ENCODE results near the gene TSN.
"Not testable (repeated sequence)": the region's sequence is repeated elsewhere in the genome, so short reads cannot be mapped to it uniquely, and the experiment has no call there.

The TSN gene

DNA sequence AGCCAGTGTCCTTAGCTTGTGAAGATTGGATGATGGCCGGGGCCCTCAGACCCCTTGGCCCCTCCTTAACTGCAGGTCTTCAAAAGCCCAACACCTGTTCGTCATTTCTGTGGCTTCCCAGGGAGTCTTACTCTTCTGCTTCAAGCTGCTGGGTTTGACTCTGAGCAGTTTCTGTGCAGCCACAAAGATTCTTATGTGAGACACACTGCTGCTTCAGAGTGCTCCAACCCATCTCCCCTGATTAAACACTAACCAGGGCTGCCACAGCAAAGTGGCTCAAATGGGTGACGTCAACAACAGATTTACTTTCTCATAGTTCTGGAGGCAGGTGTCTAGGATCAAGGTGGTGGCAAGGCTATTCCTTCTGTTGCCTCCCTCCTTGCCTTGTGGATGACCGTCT, 40.8 kb downstream of the TSN start:
- no peak for DNase-seq (ENCODE audit: extremely low read depth in 1 of 2, low read depth in 1 of 2)

DNA sequence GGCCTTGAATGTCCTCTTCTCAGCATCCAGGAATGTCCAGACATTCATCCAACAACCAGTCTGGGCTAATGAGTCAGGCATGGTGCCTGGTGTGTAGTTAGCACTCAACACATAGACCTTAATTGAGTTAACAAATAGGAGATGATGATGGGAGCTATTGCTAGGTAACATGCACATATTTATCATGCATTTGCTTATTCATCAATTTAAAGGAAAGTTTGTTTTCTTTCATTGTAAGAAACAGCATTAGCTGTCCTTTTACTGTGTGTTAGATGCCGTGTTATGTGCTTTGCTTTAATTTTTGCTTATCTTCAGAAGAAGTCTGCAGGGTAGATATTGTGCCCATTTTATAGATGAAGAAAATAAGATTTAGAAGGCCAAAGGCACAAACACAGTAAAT, 43.2 kb downstream of the TSN start:
- DNase-seq (ENCODE audit: extremely low read depth in 1 of 2, low read depth in 1 of 2): no peak

DNA sequence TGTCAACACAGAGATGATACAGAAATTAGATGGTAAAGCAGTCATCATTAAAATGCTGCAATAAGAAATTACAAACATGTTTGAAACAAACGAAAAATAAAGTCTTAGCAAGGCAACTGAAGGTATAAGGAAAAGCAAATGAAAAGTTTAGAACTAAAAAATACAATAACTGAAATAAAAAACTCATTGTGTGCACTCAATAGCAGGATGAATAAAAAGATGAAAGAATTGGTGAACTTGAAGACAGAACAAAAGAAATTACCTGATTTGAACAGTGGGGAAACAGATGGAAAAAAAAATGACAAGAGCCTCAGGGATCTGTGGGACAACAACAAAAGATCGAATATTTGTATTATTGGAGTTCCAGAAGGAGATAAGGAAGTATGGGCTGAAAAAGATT, 46.5 kb downstream of the TSN start:
- no peak for DNase-seq (ENCODE audit: extremely low read depth in 1 of 2, low read depth in 1 of 2)

DNA sequence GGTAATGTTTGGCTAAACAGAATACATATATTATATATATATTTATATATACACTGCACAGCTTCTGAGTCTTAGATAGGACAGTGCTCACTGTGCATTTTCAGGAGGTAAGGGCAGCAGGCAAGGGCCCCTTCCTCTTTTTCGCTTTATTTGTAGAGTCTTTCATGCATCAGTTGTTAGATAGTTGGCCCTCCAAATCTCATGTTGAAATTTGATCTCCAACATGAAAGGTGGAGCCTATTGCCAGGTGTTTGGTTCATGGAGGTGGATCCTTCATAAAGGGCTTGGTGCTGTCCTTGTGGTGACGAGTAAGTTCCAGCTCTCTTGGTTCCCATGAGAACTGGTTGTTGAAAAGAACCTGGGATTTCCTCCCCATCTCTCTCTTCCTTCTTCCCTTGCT, 48.1 kb downstream of the TSN start:
- DNase-seq (ENCODE audit: extremely low read depth in 1 of 2, low read depth in 1 of 2): no peak

DNA sequence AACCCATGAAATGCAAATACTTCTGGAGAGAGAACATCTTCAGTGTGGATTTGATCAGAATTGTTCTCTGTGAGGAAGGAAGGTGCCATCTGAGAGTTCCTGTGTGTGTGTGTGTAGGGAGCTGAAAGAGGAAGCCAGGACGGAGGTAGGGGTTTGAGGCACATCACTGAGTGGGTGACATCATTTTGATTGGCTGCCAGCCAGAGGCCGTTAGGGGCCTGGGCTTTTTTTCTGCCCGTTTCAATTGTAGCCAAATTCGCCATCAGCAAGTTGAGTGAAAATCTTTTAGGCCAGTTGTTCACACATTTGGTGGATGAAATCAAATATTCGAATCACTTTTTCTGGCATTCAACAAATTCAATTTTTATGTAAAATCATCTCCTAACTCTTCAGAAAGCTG, 48.9 kb downstream of the TSN start:
- DNase-seq (ENCODE audit: extremely low read depth in 1 of 2, low read depth in 1 of 2): no peak

DNA sequence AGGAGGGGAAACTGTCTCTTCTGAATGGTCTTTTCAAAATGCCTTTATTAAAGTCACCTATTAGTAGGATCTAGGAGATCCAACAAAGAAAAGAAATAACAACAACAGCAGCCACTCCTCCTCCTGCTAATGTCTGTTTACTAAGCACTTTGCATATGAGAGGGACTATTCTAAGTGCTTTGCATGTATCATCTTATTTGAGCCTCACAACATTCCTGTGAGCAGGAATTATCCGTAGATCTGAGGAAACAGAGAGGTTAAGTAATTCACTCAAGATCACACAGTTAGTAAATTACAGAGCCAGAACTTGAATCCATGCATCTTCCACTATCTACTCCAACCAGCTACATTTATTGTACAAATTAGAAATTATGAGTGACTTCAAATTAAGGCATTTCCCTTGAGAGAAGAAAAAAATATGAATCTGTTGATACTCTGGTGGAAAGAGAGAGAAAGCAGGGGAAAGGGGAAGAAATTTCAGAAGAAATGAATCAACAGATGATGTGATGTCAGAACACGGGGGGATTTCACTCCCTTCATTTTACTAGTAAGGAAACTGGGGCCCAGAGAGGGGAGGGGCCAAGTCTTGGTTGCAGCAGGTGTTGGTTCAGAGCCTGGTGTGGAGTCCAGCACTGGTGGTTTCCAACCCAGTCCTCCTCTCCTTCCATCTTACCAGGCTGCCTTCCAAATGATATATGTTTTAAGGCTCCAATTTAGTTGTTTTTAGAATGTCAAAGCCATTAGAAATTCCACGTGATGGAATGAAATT, 49.7 kb downstream of the TSN start:
- no peak for DNase-seq (ENCODE audit: extremely low read depth in 1 of 2, low read depth in 1 of 2)

DNA sequence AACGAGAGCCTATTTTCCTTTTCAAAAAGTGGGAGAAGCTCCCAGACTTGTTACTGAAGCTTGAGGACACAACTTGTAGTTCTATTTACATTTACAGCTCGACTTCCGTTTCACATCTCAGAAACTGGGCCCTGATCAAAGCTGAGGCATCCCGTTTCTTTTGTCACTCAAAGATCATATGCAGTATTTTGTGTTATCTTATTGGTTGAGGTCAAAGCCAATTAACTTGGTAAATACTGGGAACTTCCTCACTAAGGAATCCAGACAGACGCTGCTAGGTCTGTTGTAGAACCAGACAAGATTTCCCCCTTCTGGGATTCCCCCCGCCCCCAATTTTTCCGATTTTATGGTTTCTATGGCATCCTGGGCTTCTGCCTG, 50.3 kb downstream of the TSN start:
- DNase-seq (ENCODE audit: extremely low read depth in 1 of 2, low read depth in 1 of 2): no peak

DNA sequence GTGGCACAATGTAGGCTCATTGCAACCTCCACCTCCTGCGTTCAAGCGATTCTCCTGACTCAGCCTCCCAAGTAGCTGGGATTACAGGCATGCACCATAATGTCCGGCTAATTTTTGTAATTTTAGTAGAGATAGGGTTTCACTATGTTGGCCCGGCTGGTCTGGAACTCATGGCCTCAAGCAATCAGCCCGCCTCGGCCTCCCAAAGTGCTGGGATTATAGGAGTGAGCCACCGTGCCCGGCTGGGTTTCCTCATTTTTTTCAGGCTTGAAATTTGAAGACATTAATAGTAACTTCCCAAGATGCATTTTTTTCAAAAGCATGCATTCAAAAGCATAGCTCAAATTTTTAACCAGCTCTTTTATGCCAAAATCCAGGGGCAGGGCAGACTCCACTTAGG, 52.3 kb downstream of the TSN start:
- DNase-seq (ENCODE audit: extremely low read depth in 1 of 2, low read depth in 1 of 2): not testable (repeated sequence)

DNA sequence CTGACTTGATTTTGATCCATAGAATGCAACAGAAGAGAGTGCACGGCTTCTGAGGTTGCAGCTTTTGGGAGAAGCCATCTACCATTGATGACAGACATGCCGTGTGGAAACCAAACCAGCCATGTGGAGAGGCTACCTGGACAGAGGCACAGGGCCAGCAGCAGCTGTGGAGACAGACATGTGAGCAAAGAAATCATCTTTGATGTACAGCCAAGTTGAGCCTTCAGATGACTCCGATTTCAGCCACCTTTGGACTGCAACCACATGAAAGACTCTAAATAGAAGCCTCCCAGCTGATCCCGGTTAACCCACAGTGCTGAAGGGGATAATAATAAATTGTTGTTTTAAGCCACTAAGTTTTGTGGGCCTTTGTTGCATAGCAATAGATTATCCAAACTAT, 54.2 kb downstream of the TSN start:
- DNase-seq (ENCODE audit: extremely low read depth in 1 of 2, low read depth in 1 of 2): no peak

DNA sequence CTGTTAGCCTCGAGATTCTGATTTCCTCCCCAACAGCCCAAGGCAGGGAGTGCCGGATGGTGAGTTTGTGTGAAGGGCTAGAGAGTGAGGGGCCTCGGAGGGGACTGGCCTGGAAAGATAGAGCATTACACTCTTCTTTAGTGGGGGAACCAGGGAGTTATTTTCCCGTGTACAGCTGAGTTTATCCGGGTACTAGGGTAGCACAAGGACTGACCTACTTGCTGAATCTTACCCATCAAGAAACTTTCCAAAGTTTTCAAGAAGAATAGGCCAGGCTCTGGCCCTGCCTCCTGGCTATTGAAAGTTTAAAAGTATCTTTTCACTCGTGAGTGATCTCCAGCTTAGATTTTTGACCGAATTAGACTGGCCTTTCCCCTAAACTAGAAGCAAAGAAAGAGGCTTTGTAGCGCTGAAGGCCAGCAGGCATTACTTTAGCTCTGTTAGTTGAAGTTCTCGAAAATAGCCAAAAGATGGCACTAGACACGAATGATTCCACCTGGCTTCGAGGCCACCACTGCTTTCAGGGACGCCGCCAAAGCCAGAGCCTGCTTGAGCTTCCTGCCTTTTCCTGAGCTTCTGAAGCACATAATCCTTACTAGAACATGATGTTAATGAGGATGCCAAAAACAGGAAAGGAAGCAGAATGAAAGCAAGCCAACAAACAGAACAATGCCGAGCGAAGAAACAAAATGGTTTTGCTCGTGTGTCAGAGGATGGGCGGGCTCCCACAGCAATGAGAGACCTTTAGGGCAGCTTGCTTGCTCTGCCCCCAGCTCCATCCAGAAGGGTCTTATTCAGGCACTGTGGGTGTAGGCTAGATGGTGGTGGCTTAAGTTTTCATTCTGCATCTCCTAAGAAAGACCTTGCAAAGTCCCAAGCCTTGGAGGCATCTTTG, 55.8 kb downstream of the TSN start:
- DNase-seq (ENCODE audit: extremely low read depth in 1 of 2, low read depth in 1 of 2): no peak

DNA sequence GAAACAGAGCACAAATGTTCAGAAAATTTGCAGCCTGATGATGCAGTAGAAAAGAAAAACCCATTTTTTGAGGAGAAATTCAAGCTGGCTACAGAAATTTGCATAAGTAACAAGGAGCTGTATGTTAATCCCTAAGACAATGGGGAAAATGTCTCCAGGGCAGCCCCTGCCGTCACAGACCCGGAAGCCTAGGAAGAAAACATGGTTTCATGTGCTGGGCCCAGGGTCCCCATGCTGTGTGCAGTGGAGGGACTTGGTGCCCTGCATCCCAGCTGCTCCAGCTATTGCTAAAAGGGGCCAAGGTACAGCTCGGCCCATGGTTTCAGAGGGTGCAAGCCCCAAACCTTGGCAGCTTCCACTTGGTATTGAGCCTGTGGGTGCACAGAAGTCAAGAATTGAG, 57.6 kb downstream of the TSN start:
- not testable (repeated sequence) for DNase-seq (ENCODE audit: extremely low read depth in 1 of 2, low read depth in 1 of 2)

DNA sequence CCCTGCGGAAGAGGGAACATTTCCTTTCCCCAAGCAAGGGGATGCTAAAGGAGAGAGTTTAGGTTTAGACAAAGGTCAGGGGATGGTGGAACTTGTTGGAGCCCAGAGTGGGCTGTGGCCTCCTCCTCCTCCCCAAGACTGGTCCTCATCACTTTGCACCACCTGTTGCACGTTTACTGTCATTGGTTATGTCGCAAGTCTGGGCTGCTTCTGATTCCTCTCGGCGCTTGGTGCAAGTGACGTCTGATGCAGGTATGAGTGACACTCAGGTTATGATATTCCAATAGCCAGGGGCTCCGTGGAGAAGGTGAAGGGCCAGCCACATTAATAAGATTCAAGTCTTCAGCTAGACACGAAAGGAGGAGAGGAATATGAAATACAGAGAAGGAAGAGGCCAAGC, 59.8 kb downstream of the TSN start:
- DNase-seq (ENCODE audit: extremely low read depth in 1 of 2, low read depth in 1 of 2): no peak

DNA sequence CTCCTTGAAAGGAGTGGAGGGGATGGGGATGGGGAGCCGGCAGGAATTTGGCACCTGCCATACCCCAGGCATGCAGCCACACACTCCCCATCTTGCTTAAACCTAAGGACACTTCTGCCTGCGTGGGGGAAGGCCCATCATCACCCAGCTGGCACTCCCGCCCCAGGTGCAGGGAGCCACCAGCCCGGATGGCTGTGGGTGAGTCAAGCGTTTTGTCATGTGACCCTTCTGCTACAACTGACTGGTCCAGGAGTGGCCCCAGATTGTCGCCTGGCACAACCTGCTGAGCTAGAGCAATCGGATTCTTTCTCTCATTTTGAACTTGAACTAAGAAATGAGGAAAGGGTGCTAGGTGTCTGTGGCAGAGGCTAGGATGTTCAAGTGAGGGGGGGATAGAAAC, 61.3 kb downstream of the TSN start:
- DNase-seq (ENCODE audit: extremely low read depth in 1 of 2, low read depth in 1 of 2): no peak

DNA sequence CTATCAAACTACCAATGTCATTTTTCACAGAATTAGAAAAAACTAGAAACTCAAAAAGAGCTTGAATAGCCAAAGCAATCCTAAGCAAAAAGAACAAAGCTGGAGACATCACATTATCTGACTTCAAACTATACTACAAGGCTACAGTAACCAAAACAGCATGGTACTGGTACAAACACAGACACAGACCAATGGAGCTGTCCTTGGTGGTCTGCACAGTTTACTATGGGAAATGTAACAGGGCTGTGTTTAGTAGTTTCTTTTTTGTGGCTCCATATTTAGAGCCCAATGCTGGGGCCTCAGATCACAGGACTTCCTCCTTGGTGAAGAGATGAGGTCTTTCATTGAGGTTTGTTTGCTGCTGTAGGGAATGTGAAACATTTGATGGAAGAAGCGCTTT, 61.9 kb downstream of the TSN start:
- not testable (repeated sequence) for DNase-seq (ENCODE audit: extremely low read depth in 1 of 2, low read depth in 1 of 2)

Measured in stimulated activated CD8-positive, alpha-beta memory T cell treated with anti-CD3 and anti-CD28 coated beads, Interleukin-7, amount 100 ng/mL, for 48 hours (primary cell).